Liver (tissue), 3 donors: ENCODE data around the gene RFX4.
A peak's percentile ranks its signal among the peaks of the same experiment; 100 is the strongest.

ENCODE experiments used
- CTCF ChIP-seq: fragments of 150-350 bp; IDR thresholded peaks from 2 replicates; pipeline ENCODE4 v1.5.1; 2017; ENCODE audit warnings: improper control_type of control experiment, low read depth, low read length; ENCODE audit not compliant: missing input control
- RAD21 ChIP-seq, 2 donors: IDR thresholded peaks; 2 replicates each; pipeline ENCODE4 v1.6.1; 2016; ENCODE audit warnings: antibody characterized with exemption in 2 of 2, mild to moderate bottlenecking in 2 of 2
- REST ChIP-seq: IDR thresholded peaks from 2 replicates; pipeline ENCODE4 v1.6.1; 2016; ENCODE audit warnings: antibody characterized with exemption, mild to moderate bottlenecking
- SP1 ChIP-seq: IDR thresholded peaks from 2 replicates; pipeline ENCODE4 v1.6.1; 2018; ENCODE audit warnings: antibody characterized with exemption, mild to moderate bottlenecking
- ZBTB33 ChIP-seq: IDR thresholded peaks from 2 replicates; pipeline ENCODE4 v1.6.1; 2016; ENCODE audit warnings: antibody characterized with exemption
- donor health status: healthy.
- donor health status: healthy.

GRCh38 chr12:106766393-106766826, 183.6 kb downstream of the RFX4 start:
- TF ChIP-seq RAD21 (IDR thresholded peaks at IDR 0.05) (peak in 1 of 2 donors; percentile 66), ZBTB33 (no peak), CTCF (no peak), REST (no peak), SP1 (peak; percentile 38)
